K562 treated with DMSO at 1 percent for 48 hours (cell line): ENCODE measurements around the gene DCHS2. TPM values are rescaled to one million over a fixed set of nuclear protein-coding genes. Genes with fewer than 3 reads are reported as not detected.

ENCODE experiments used
- total RNA-seq: library from RNA; unstranded; fragments of 300-600 nt; gene quantifications from 2 replicates; pipeline ENCODE4 v1.2.3, GENCODE V29; 2022; ENCODE audit warnings: low replicate concordance; ENCODE audit errors: extremely low read depth

Gene DCHS2
- total RNA-seq: not detected in 2 replicates

GRCh38 chr4:154491341-154492271, at the start of gene DCHS2:
Gene DCHS2 (minus strand): TSS chr4:154491799. CDS start chr4:154491355, 444 bp downstream.

Other genes with a start within 250 kb of the DCHS2 start
- gene PLRG1, start 58.6 kb upstream of the DCHS2 start, total RNA-seq: not detected in 2 replicates
- not detected in 2 replicates for gene FGB, start 71.2 kb upstream of the DCHS2 start, total RNA-seq
- gene FGA, start 98.9 kb upstream of the DCHS2 start, total RNA-seq: not detected in 2 replicates
- gene FGG, start 120.9 kb upstream of the DCHS2 start, total RNA-seq: not detected in 2 replicates